Spinal cord (tissue), 10 donors: ENCODE results near the gene GALNT6. TPM values are rescaled to one million over a fixed set of nuclear protein-coding genes. Genes with fewer than 3 reads are reported as not detected.
"Not testable (repeated sequence)": the region's sequence is repeated elsewhere in the genome, so short reads cannot be mapped to it uniquely, and the experiment has no call there.

Experiments
- DNase-seq, 6 donors: peaks; one replicate each; pipeline versions ENCODE4 v3.0.0 to v3.0.0-alpha.2; 2013 to 2015; ENCODE audit warnings: low spot score in 6 of 6, low read depth in 4 of 6
- H3K27ac ChIP-seq: one replicate; pipeline ENCODE4 v1.5.1; 2013; ENCODE audit warnings: low read depth, low read length, control low read depth
- H3K27me3 ChIP-seq: one replicate; pipeline ENCODE4 v1.6.1; 2013; ENCODE audit warnings: low read length; ENCODE audit not compliant: control insufficient read depth, insufficient read depth
- H3K36me3 ChIP-seq: one replicate; pipeline ENCODE4 v1.6.1; 2013; ENCODE audit warnings: low read length; ENCODE audit not compliant: control insufficient read depth, insufficient read depth
- H3K4me1 ChIP-seq: one replicate; pipeline ENCODE4 v1.6.1; 2013; ENCODE audit warnings: low read length; ENCODE audit not compliant: control insufficient read depth, insufficient read depth
- H3K4me3 ChIP-seq: one replicate; pipeline ENCODE4 v1.5.1; 2013; ENCODE audit warnings: low read depth, low read length, control low read depth
- H3K9me3 ChIP-seq: one replicate; pipeline ENCODE4 v1.6.1; 2013; ENCODE audit warnings: low read length; ENCODE audit not compliant: control insufficient read depth, insufficient read depth
- WGBS: methylation state at CpG from one replicate; pipeline ENCODE4 v1.1.5; 2013; ENCODE audit warnings: missing lambda C conversion rate; ENCODE audit not compliant: insufficient coverage; 5-methylcytosine and 5-hydroxymethylcytosine counted together
- polyA plus RNA-seq, 2 donors: library from polyadenylated mRNA; unstranded; fragments of 120-200 nt; gene quantifications; one replicate each; pipeline ENCODE4 v1.2.1, GENCODE V29; 2013; ENCODE audit not compliant: insufficient read length in 2 of 2
- total RNA-seq, 2 donors: library from RNA; depleted of rRNA in 1 of 2; stranded (reverse); fragments of 120-200 nt in 1 of 2; fragments of >200 nt in 1 of 2; gene quantifications; one replicate each; pipeline versions ENCODE4 v1.2.3 to v1.2.4, GENCODE V29; 2013 to 2014
- donor health status: healthy.

GALNT6 gene
- total and polyA plus RNA-seq, 4 donors: 0.80 to 5.0 (median 1.0) TPM

- H3K27me3 ChIP-seq: no peaks in the 10 kb centered on the region
- 71% methylated on average over 2 of the region's 3 CpGs for WGBS
- H3K4me1 ChIP-seq: no peaks in the 10 kb centered on the region
- no peak for DNase-seq
- no peak within 1 kb of the TSS for H3K4me3 ChIP-seq
- H3K36me3 ChIP-seq: no peaks in the 10 kb centered on the region
- no peaks in the 10 kb centered on the region for H3K9me3 ChIP-seq
- no peak within 1 kb of the TSS for H3K27ac ChIP-seq
These were observed 44.6 kb downstream of the GALNT6 start, which contains the start of gene CELA1 for GRCh38 chr12:51346581-51346980. TSS of gene CELA1 (minus strand) at chr12:51346679. CDS start at chr12:51346638, 41 bp downstream.

GRCh38 chr12:51345681-51346080, 45.5 kb downstream of the GALNT6 start:
- H3K4me3 ChIP-seq: no peak overlapping the region
- no peak for DNase-seq
- H3K27me3 ChIP-seq: no peaks in the 10 kb centered on the region
- H3K36me3 ChIP-seq: no peaks in the 10 kb centered on the region
- WGBS: 64% methylated on average over 7 of the region's 7 CpGs
- H3K9me3 ChIP-seq: no peaks in the 10 kb centered on the region
- peaks cover 3% of the 10 kb centered on the region for H3K4me1 ChIP-seq
- H3K27ac ChIP-seq: no peak overlapping the region

- peaks cover 3% of the 10 kb centered on the region for H3K4me1 ChIP-seq
- WGBS: 79% methylated on average over 2 of the region's 2 CpGs
- H3K4me3 ChIP-seq: no peak overlapping the region
- DNase-seq: no peak
- no peaks in the 10 kb centered on the region for H3K27me3 ChIP-seq
- no peaks in the 10 kb centered on the region for H3K36me3 ChIP-seq
- no peaks in the 10 kb centered on the region for H3K9me3 ChIP-seq
- no peak overlapping the region for H3K27ac ChIP-seq
These were observed 48.0 kb downstream of the GALNT6 start for GRCh38 chr12:51343201-51343600.

- H3K4me3 ChIP-seq: no peak overlapping the region
- no peak overlapping the region for H3K27ac ChIP-seq
- WGBS: 94% methylated on average over 7 of the region's 10 CpGs
- H3K9me3 ChIP-seq: no peaks in the 10 kb centered on the region
- no peaks in the 10 kb centered on the region for H3K36me3 ChIP-seq
- no peaks in the 10 kb centered on the region for H3K27me3 ChIP-seq
- no peak for DNase-seq
- peaks cover 3% of the 10 kb centered on the region for H3K4me1 ChIP-seq
These were observed 48.8 kb downstream of the GALNT6 start for GRCh38 chr12:51342416-51342815.

- peak; percentile 43 to 91 (median 58) for DNase-seq
- Histone ChIP-seq H3K36me3 (no peaks in the 10 kb centered on the region), H3K27me3 (no peaks in the 10 kb centered on the region), H3K27ac (no peak overlapping the region), H3K9me3 (no peaks in the 10 kb centered on the region), H3K4me1 (peaks cover 3% of the 10 kb centered on the region), H3K4me3 (no peak overlapping the region)
- 47% methylated on average over 3 of the region's 9 CpGs for WGBS
These were observed 49.8 kb downstream of the GALNT6 start for GRCh38 chr12:51341251-51342007.

- WGBS: 78% methylated on average over 4 of the region's 6 CpGs
- DNase-seq: no peak
- H3K9me3 ChIP-seq: no peaks in the 10 kb centered on the region
These were observed 51.5 kb downstream of the GALNT6 start for GRCh38 chr12:51339750-51340149.

GRCh38 chr12:51337336-51337735, 53.9 kb downstream of the GALNT6 start:
- not testable (repeated sequence) for H3K4me1 ChIP-seq, H3K4me3 ChIP-seq, H3K27me3 ChIP-seq, H3K36me3 ChIP-seq, DNase-seq, H3K27ac ChIP-seq, H3K9me3 ChIP-seq

More at GRCh38 chr12:51339750-51340149, 51.5 kb downstream of the GALNT6 start:
- no peak overlapping the region for H3K4me3 ChIP-seq
- H3K36me3 ChIP-seq: no peaks in the 10 kb centered on the region
- no peak overlapping the region for H3K27ac ChIP-seq
- no peaks in the 10 kb centered on the region for H3K27me3 ChIP-seq
- peaks cover 3% of the 10 kb centered on the region for H3K4me1 ChIP-seq

GRCh38 chr12:51335931-51336330, 55.3 kb downstream of the GALNT6 start:
- Histone ChIP-seq H3K27ac (no peak overlapping the region), H3K4me1 (no peaks in the 10 kb centered on the region), H3K9me3 (no peaks in the 10 kb centered on the region), H3K27me3 (no peaks in the 10 kb centered on the region), H3K36me3 (no peaks in the 10 kb centered on the region), H3K4me3 (no peak overlapping the region)
- DNase-seq: no peak
- 80% methylated on average over 1 of the region's 2 CpGs for WGBS

- WGBS: 91% methylated on average over 4 of the region's 4 CpGs
- H3K36me3 ChIP-seq: no peaks in the 10 kb centered on the region
- H3K4me1 ChIP-seq: no peaks in the 10 kb centered on the region
- H3K4me3 ChIP-seq: no peak overlapping the region
- no peaks in the 10 kb centered on the region for H3K27me3 ChIP-seq
- no peaks in the 10 kb centered on the region for H3K9me3 ChIP-seq
- H3K27ac ChIP-seq: no peak overlapping the region
- DNase-seq: no peak
These were observed 56.4 kb downstream of the GALNT6 start for GRCh38 chr12:51334764-51335163.

- H3K4me1 ChIP-seq: no peaks in the 10 kb centered on the region
- H3K9me3 ChIP-seq: no peaks in the 10 kb centered on the region
- no peaks in the 10 kb centered on the region for H3K27me3 ChIP-seq
- no peak for DNase-seq
- no peaks in the 10 kb centered on the region for H3K36me3 ChIP-seq
- 97% methylated on average over 4 of the region's 6 CpGs for WGBS
- no peak overlapping the region for H3K4me3 ChIP-seq
- no peak overlapping the region for H3K27ac ChIP-seq
These were observed 57.7 kb downstream of the GALNT6 start for GRCh38 chr12:51333536-51333935.
